ENCODE results near the gene ACADS.

The ACADS gene

GRCh38 chr12:120678572-120678971 lies 47.1 kb upstream of the ACADS start:
- no peak for TF ChIP-seq ZFHX2 (tag by site-specific recombination; conservative IDR thresholded peaks at IDR 0.05)
- no peak for TF ChIP-seq OSR2 (tag by site-specific recombination; IDR thresholded peaks at IDR 0.05)
- no peak for TF ChIP-seq ZNF558 (tag by site-specific recombination; IDR thresholded peaks at IDR 0.05)
- no peak for TF ChIP-seq HOXD13 (CRISPR knock-in tag; IDR thresholded peaks at IDR 0.05; ENCODE audit: borderline replicate concordance)
- no peak for TF ChIP-seq PRDM2 (tag by site-specific recombination; IDR thresholded peaks at IDR 0.05; ENCODE audit: borderline replicate concordance)
- no peak for TF ChIP-seq ZNF148 (tag by site-specific recombination; IDR thresholded peaks at IDR 0.05; ENCODE audit: borderline replicate concordance)
- TF ChIP-seq ZNF48 (tag by site-specific recombination; IDR thresholded peaks at IDR 0.05), result no peak
- no peak for TF ChIP-seq ZBTB6 (tag by site-specific recombination; IDR thresholded peaks at IDR 0.05)
- no peak for TF ChIP-seq ZNF792 (tag by site-specific recombination; IDR thresholded peaks at IDR 0.05)
- TF ChIP-seq TSHZ1 (tag by site-specific recombination; IDR thresholded peaks at IDR 0.05; ENCODE audit: borderline replicate concordance), result no peak
- no peak for TF ChIP-seq REST (tag by site-specific recombination; IDR thresholded peaks at IDR 0.05)
- no peak for TF ChIP-seq ZNF623 (tag by site-specific recombination; IDR thresholded peaks at IDR 0.05)
- TF ChIP-seq ZBTB7A (tag by site-specific recombination; IDR thresholded peaks at IDR 0.05; ENCODE audit: low read depth), result no peak
- no peak for TF ChIP-seq ZNF16 (tag by site-specific recombination; IDR thresholded peaks at IDR 0.05; ENCODE audit: low read depth)
- Histone ChIP-seq H3K4me1 (ENCODE audit: control insufficient read depth, insufficient read depth, low read length) (no peaks in the 10 kb centered on the region), H3K36me3 (ENCODE audit: control insufficient read depth in 2 of 2, insufficient read depth in 1 of 2, low read length in 2 of 2) (no peaks in the 10 kb centered on the region), H3K4me3 (ENCODE audit: low read depth, low read length) (no peak overlapping the region), H3K9me3 (ENCODE audit: control insufficient read depth, insufficient read depth, low read depth, low read length) (no peaks in the 10 kb centered on the region), H3K27ac (ENCODE audit: extremely low read depth, low read depth, low read length) (no peak overlapping the region)
- CTCF ChIA-PET, result interaction anchor here (1.3 to 2.0 kb wide), 2 partner anchors 29 to 32 kb away, joined by 3 to 7 read pairs; no protein-coding TSS in a partner anchor
- POLR2A ChIA-PET, result interaction anchor here (0.6 to 1.1 kb wide), 4 partner anchors 16 to 223 kb away, joined by 3 to 7 read pairs (median 5); partner anchors contain the start of gene POP5

Measured in HEK293 (cell line).